Measurements from ENCODE around the gene METTL4. TPM values are rescaled to one million over a fixed set of nuclear protein-coding genes. Genes with fewer than 3 reads are reported as not detected.

Gene METTL4
- total and polyA plus RNA-seq, 2 experiments from 2014 or later, result 7.6 to 16.0 TPM

DNA sequence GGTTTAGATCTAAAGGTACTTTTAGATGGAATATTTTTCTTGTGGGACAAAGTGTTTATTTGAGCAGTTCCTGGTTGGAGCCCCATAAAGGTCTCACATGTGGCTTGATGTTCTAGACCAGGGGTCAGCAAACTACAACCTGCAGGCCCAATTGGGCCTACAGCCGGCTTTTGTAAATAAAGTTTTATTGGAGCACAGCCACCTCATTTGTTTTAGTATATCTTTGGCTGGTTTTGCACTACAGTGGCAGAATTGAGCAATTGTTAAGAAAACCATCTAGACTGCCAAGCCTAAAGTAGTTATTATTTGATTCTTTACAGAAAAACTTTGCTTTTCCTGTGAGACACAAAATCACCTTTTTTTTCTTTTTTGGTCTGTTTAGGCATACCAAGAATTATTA is 41.7 kb upstream of the METTL4 start:
- H3K4me3 ChIP-seq, result no peak overlapping the region
- H3K27me3 ChIP-seq, result no peaks in the 10 kb centered on the region
- DNase-seq (ENCODE audit: low spot score), result no peak
- H3K79me2 ChIP-seq, result no peaks in the 10 kb centered on the region
- no peaks in the 10 kb centered on the region for H3K36me3 ChIP-seq (replicated peaks; ENCODE audit: insufficient read depth, low read depth)
- H3K9me2 ChIP-seq (replicated peaks; ENCODE audit: insufficient read depth), result no peaks in the 10 kb centered on the region
- H3K9me3 ChIP-seq (ENCODE audit: low read depth), result no peaks in the 10 kb centered on the region
- TF ChIP-seq EZH2phosphoT487 (IDR thresholded peaks at IDR 0.05; ENCODE audit: low read depth, severe bottlenecking, unreplicated experiment) (no peak), EZH2 (IDR thresholded peaks at IDR 0.05; ENCODE audit: borderline replicate concordance) (no peak)
- TF ChIP-seq, protein P1, sequence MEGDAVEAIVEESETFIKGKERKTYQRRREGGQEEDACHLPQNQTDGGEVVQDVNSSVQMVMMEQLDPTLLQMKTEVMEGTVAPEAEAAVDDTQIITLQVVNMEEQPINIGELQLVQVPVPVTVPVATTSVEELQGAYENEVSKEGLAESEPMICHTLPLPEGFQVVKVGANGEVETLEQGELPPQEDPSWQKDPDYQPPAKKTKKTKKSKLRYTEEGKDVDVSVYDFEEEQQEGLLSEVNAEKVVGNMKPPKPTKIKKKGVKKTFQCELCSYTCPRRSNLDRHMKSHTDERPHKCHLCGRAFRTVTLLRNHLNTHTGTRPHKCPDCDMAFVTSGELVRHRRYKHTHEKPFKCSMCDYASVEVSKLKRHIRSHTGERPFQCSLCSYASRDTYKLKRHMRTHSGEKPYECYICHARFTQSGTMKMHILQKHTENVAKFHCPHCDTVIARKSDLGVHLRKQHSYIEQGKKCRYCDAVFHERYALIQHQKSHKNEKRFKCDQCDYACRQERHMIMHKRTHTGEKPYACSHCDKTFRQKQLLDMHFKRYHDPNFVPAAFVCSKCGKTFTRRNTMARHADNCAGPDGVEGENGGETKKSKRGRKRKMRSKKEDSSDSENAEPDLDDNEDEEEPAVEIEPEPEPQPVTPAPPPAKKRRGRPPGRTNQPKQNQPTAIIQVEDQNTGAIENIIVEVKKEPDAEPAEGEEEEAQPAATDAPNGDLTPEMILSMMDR (IDR thresholded peaks at IDR 0.05; ENCODE audit: poor library complexity), result no peak
- H4K20me1 ChIP-seq (ENCODE audit: insufficient read depth, poor library complexity, severe bottlenecking), result no peaks in the 10 kb centered on the region
- 73% methylated on average over 1 of the region's 1 CpG for WGBS (ENCODE audit: low lambda C conversion rate, missing lambda C conversion rate)
- no peak overlapping the region for H3K27ac ChIP-seq
- H3K4me2 ChIP-seq, result no peak overlapping the region
- no peak overlapping the region for H2AFZ ChIP-seq
- no peaks in the 10 kb centered on the region for H3K4me1 ChIP-seq (ENCODE audit: insufficient read depth)

DNA sequence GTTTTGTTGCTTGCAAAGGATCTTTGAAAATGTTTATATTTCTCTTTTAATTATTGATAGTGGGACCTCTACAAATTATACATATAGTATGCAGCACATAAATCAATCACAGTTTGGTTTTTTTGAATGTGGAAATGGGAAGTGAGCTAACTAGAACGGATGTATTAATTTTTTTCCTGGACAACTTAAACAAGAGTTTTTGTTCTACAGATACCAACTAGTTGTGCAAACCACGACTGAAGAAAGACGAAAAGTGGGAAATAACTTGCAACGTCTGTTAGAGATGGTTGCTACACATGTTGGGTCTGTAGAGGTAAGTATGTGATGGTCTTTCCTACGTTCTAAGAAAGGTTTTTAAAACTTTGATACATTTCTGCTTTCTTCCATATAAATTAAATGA is 39.2 kb upstream of the METTL4 start:
- Histone ChIP-seq H3K9me2 (replicated peaks; ENCODE audit: insufficient read depth) (no peaks in the 10 kb centered on the region), H3K27ac (no peak overlapping the region), H3K4me3 (no peak overlapping the region), H3K4me2 (no peak overlapping the region), H3K36me3 (replicated peaks; ENCODE audit: insufficient read depth, low read depth) (no peaks in the 10 kb centered on the region), H3K27me3 (no peaks in the 10 kb centered on the region), H4K20me1 (ENCODE audit: insufficient read depth, poor library complexity, severe bottlenecking) (no peaks in the 10 kb centered on the region), H3K79me2 (no peaks in the 10 kb centered on the region), H2AFZ (no peak overlapping the region), H3K9me3 (ENCODE audit: low read depth) (no peaks in the 10 kb centered on the region), H3K4me1 (ENCODE audit: insufficient read depth) (no peaks in the 10 kb centered on the region)
- TF ChIP-seq, protein P1 (IDR thresholded peaks at IDR 0.05; ENCODE audit: poor library complexity), result no peak
- TF ChIP-seq EZH2 (IDR thresholded peaks at IDR 0.05; ENCODE audit: borderline replicate concordance) (no peak), EZH2phosphoT487 (IDR thresholded peaks at IDR 0.05; ENCODE audit: low read depth, severe bottlenecking, unreplicated experiment) (no peak)
- 96% methylated on average over 5 of the region's 5 CpGs for WGBS (ENCODE audit: low lambda C conversion rate, missing lambda C conversion rate)
- DNase-seq (ENCODE audit: low spot score), result no peak

DNA sequence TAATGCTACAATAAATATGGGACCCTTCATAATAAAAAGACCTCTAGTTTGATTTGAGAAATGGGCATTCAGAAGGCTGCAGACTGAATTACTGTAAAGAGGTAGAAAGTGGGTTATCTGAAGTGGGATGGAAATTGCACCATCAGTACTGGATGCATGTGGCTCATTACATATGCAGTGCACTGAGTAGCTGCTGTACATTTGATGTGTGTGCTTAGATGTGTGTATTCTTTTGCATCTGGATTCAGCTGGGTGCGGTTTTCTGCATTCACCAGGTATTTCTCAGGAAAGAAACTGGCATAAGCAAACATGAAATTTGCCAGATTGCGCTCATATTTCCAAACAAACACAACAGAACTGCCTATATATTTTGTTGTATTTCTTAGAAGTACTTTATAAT is 38.3 kb upstream of the METTL4 start:
- no peak overlapping the region for H3K27ac ChIP-seq
- no peaks in the 10 kb centered on the region for H3K36me3 ChIP-seq (replicated peaks; ENCODE audit: insufficient read depth, low read depth)
- H3K9me2 ChIP-seq (replicated peaks; ENCODE audit: insufficient read depth), result no peaks in the 10 kb centered on the region
- DNase-seq (ENCODE audit: low spot score), result no peak
- no peak overlapping the region for H2AFZ ChIP-seq
- no peaks in the 10 kb centered on the region for H3K9me3 ChIP-seq (ENCODE audit: low read depth)
- WGBS (ENCODE audit: low lambda C conversion rate, missing lambda C conversion rate), result 96% methylated on average over 2 of the region's 2 CpGs
- H3K4me1 ChIP-seq (ENCODE audit: insufficient read depth), result no peaks in the 10 kb centered on the region
- no peaks in the 10 kb centered on the region for H4K20me1 ChIP-seq (ENCODE audit: insufficient read depth, poor library complexity, severe bottlenecking)
- H3K4me2 ChIP-seq, result no peak overlapping the region
- TF ChIP-seq EZH2 (IDR thresholded peaks at IDR 0.05; ENCODE audit: borderline replicate concordance), result no peak
- TF ChIP-seq, protein P1 (IDR thresholded peaks at IDR 0.05; ENCODE audit: poor library complexity), result no peak
- no peak for TF ChIP-seq EZH2phosphoT487 (IDR thresholded peaks at IDR 0.05; ENCODE audit: low read depth, severe bottlenecking, unreplicated experiment)
- no peak overlapping the region for H3K4me3 ChIP-seq
- no peaks in the 10 kb centered on the region for H3K79me2 ChIP-seq
- no peaks in the 10 kb centered on the region for H3K27me3 ChIP-seq

DNA sequence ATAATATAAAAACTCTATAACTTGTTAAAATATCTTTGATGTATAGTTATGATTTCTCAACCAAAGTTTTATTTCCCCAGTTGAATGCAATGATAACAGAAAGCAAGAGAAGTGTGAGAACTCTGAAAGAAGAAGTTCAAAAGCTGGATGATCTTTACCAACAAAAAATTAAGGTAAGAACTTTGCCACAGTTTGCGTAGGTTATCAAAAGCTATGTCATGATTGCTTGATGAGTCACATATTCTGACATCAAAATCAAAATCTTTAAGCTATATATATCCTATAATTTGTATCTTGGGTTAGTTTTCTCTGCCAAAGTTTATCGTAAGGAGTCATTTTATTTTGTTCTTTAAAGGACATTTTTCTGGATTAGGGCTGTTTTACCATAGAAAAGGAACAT is 35.0 kb upstream of the METTL4 start:
- Histone ChIP-seq H4K20me1 (ENCODE audit: insufficient read depth, poor library complexity, severe bottlenecking) (no peaks in the 10 kb centered on the region), H2AFZ (no peak overlapping the region), H3K9me3 (ENCODE audit: low read depth) (no peaks in the 10 kb centered on the region), H3K79me2 (no peaks in the 10 kb centered on the region), H3K27me3 (no peaks in the 10 kb centered on the region), H3K4me1 (ENCODE audit: insufficient read depth) (no peaks in the 10 kb centered on the region), H3K4me3 (no peak overlapping the region), H3K36me3 (replicated peaks; ENCODE audit: insufficient read depth, low read depth) (no peaks in the 10 kb centered on the region), H3K4me2 (no peak overlapping the region), H3K9me2 (replicated peaks; ENCODE audit: insufficient read depth) (no peaks in the 10 kb centered on the region), H3K27ac (no peak overlapping the region)
- DNase-seq (ENCODE audit: low spot score), result no peak
- TF ChIP-seq EZH2 (IDR thresholded peaks at IDR 0.05; ENCODE audit: borderline replicate concordance) (no peak), EZH2phosphoT487 (IDR thresholded peaks at IDR 0.05; ENCODE audit: low read depth, severe bottlenecking, unreplicated experiment) (no peak)
- TF ChIP-seq, protein P1 (IDR thresholded peaks at IDR 0.05; ENCODE audit: poor library complexity), result no peak
- WGBS (ENCODE audit: low lambda C conversion rate, missing lambda C conversion rate), result 100% methylated on average over 2 of the region's 2 CpGs
